Adrenal gland (tissue), 5 donors: ENCODE data around the gene TST.

Experiments
- CTCF ChIP-seq, 6 experiments: fragments of 450-650 bp in 4 of 6; fragments of 200-600 bp in 2 of 6; sonication (generic) in 1 of 6; IDR thresholded peaks; 1 replicate in 5 of 6; 2 replicates in 1 of 6; pipeline versions ENCODE4 v1.5.1 to v1.8.0; 2016 to 2021; ENCODE audit warnings: antibody characterized with exemption in 6 of 6, mild to moderate bottlenecking in 2 of 6, moderate library complexity in 1 of 6
- POLR2A ChIP-seq, 2 donors: fragments of 450-650 bp; IDR thresholded peaks; one replicate each; pipeline ENCODE4 v1.6.1; 2017; ENCODE audit warnings: antibody characterized with exemption in 2 of 2, mild to moderate bottlenecking in 2 of 2, moderate library complexity in 1 of 2
- donor health status: DM: no; HTN: no; CAD: no.

GRCh38 chr22:37043828-37044538 is 24.7 kb upstream of the TST start:
- TF ChIP-seq CTCF (IDR thresholded peaks at IDR 0.05) = peak; percentile 63 to 77 (median 66)
- TF ChIP-seq POLR2A (IDR thresholded peaks at IDR 0.05) = no peak
